GM12891 (cell line): ENCODE results near the gene OIT3.

Experiments used
- POLR2A ChIP-seq: IDR thresholded peaks from 2 replicates; pipeline ENCODE4 v1.6.1; 2011; ENCODE audit warnings: low read depth, low read length, control low read depth
- POLR2AphosphoS5 ChIP-seq: IDR thresholded peaks from 2 replicates; pipeline ENCODE4 v1.6.1; 2011; ENCODE audit warnings: low read depth, low read length, control low read depth
- TAF1 ChIP-seq: IDR thresholded peaks from 2 replicates; pipeline ENCODE4 v1.6.1; 2011; ENCODE audit warnings: low read depth, low read length, control low read depth

DNA sequence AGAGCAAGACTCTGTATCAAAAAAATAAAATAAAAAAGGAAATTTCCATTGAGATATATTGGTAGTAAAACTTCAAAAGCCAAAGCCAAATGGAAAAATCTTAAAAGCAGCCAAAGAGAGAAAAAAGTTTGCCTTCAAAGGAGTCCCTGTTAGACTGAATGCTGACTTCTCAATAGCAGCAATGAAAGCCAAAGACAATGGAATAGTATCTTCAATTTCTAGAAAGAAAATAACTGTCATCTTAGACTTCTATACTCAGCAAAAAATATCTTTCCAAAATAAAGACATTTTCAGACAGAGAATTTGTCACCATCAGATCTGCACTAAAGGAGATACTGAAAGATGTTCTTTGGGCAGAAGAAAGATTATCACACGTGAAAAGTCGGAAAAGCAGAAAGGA lies 14.3 kb upstream of the OIT3 start:
- TF ChIP-seq POLR2A (no peak), POLR2AphosphoS5 (no peak), TAF1 (no peak)
